D341Med (cell line): ENCODE results near the gene ARHGEF28.

Experiments used
- DNase-seq: peaks from one replicate; pipeline ENCODE4 v3.0.0; 2012; ENCODE audit warnings: low spot score

ARHGEF28 gene

GRCh38 chr5:73625944-73626811 is at the start of gene ARHGEF28:
TSS of gene ARHGEF28 (plus strand) at chr5:73626196. CDS start at chr5:73684852, 58,656 bp downstream.
- DNase-seq: peak; percentile 89

GRCh38 chr5:73582285-73583145 is 43.5 kb upstream of the ARHGEF28 start:
- no peak for DNase-seq

- no peak for DNase-seq
Measured at GRCh38 chr5:73587923-73588322, 38.1 kb upstream of the ARHGEF28 start.

- peak; percentile 61 for DNase-seq
Measured at GRCh38 chr5:73591102-73591695, 34.8 kb upstream of the ARHGEF28 start.

GRCh38 chr5:73591698-73592501 is 34.1 kb upstream of the ARHGEF28 start:
- no peak for DNase-seq

GRCh38 chr5:73592551-73592950 is 33.4 kb upstream of the ARHGEF28 start:
- no peak for DNase-seq

- DNase-seq: peak; percentile 46
Measured at GRCh38 chr5:73596705-73597328, 29.2 kb upstream of the ARHGEF28 start.

- no peak for DNase-seq
Measured at GRCh38 chr5:73599380-73599779, 26.6 kb upstream of the ARHGEF28 start.

GRCh38 chr5:73603998-73604397 is 22.0 kb upstream of the ARHGEF28 start:
- DNase-seq: no peak

- no peak for DNase-seq
Measured at GRCh38 chr5:73605223-73606087, 20.5 kb upstream of the ARHGEF28 start.

GRCh38 chr5:73606206-73606753 is 19.7 kb upstream of the ARHGEF28 start:
- DNase-seq: no peak

- no peak for DNase-seq
Measured at GRCh38 chr5:73607228-73607627, 18.8 kb upstream of the ARHGEF28 start.

- DNase-seq: no peak
Measured at GRCh38 chr5:73612799-73613198, 13.2 kb upstream of the ARHGEF28 start.

GRCh38 chr5:73615085-73615484 is 10.9 kb upstream of the ARHGEF28 start:
- DNase-seq: no peak

- no peak for DNase-seq
Measured at GRCh38 chr5:73615947-73616346, 10.0 kb upstream of the ARHGEF28 start.

- DNase-seq: no peak
Measured at GRCh38 chr5:73617510-73618279, 8.3 kb upstream of the ARHGEF28 start.

- peak; percentile 56 for DNase-seq
Measured at GRCh38 chr5:73619606-73620333, 6.2 kb upstream of the ARHGEF28 start.

GRCh38 chr5:73620334-73620687 is 5.7 kb upstream of the ARHGEF28 start:
- no peak for DNase-seq

- DNase-seq: no peak
Measured at GRCh38 chr5:73623060-73623459, 2.9 kb upstream of the ARHGEF28 start.
